ENCODE data around the gene HNRNPC.

DNA sequence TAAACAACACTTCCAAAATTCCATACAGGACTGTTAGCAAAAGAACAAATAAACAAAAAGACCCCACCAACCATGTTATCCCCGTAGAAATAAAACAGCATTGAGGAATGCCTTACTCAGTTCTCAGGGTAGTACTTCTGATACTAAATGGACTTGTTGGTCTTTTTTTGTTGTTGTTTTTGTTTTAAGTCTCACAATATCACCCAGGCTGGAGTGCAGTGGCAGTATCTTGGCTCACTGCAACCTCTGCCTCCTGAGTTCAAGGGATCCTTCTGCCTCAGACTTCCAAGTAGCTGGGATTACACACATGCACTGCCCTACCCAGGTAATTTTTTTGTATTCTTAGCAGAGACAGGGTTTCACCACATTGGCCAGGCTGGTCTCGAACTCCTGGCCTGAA is 17.1 kb downstream of the HNRNPC start:
- TF ChIP-seq EP300 (conservative IDR thresholded peaks at IDR 0.05; ENCODE audit: poor library complexity, severe bottlenecking): no peak
- TF ChIP-seq POLR2AphosphoS5 (IDR thresholded peaks at IDR 0.05): no peak
- no peak for TF ChIP-seq SMC3 (conservative IDR thresholded peaks at IDR 0.05; ENCODE audit: poor library complexity)
- TF ChIP-seq RAD21 (conservative IDR thresholded peaks at IDR 0.05): no peak

Data from neural cell (in vitro differentiated cells).